T-helper 22 cell (primary cell): ENCODE data around the gene CHCHD3.
"Not testable (repeated sequence)": the region's sequence is repeated elsewhere in the genome, so short reads cannot be mapped to it uniquely, and the experiment has no call there.

Source experiments
- DNase-seq: peaks from one replicate; pipeline ENCODE4 v3.0.0-alpha.2; 2020; ENCODE audit warnings: low read depth

CHCHD3 gene

GRCh38 chr7:133044722-133045473 lies 37.0 kb downstream of the CHCHD3 start:
- no peak for DNase-seq

- DNase-seq: no peak
Observed at GRCh38 chr7:133040674-133041073, 41.2 kb downstream of the CHCHD3 start.

- DNase-seq: no peak
Observed at GRCh38 chr7:133040178-133040577, 41.7 kb downstream of the CHCHD3 start.

GRCh38 chr7:133039614-133040013 lies 42.3 kb downstream of the CHCHD3 start:
- no peak for DNase-seq

- no peak for DNase-seq
Observed at GRCh38 chr7:133036289-133036688, 45.6 kb downstream of the CHCHD3 start.

- DNase-seq: not testable (repeated sequence)
Observed at GRCh38 chr7:133035240-133035639, 46.6 kb downstream of the CHCHD3 start.

DNA sequence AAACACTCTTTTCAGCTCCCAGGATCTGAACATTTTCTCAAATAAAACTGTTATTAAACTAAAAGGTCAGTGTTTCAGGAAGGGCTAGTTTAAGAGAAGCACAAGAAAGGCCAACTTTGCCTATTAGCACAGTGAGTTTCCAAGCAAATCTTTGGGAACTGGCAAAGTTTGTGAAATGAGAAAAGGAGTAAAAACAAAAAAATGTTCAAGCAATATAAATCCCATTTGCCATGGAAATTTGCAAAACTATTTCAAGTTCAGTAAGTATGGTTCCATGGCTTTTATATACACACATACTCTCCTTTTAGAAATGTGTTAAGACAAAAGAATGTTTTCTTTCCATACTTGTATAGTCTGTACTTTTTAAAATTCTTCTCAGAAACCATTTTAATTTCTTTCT lies 51.5 kb downstream of the CHCHD3 start:
- no peak for DNase-seq

DNA sequence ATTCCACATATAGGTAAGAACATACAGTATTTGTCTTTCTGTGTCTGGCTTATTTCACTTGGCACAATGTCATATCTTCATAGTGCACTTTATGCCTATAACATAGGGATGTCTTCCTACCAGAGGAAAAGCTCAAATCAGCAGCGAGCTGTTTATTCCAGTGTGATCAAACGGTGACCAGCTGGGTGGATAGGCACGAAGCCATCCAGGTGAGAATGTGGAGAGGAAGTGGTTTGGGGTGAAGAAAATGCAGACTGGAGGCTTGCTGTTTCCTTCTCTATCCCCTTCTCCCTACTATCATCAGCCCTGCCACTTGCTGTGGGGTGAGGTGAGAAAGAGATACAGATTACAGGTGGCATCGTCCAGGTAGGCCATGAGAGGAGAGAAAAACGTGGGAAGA lies 52.4 kb downstream of the CHCHD3 start:
- no peak for DNase-seq

GRCh38 chr7:133027397-133027796 lies 54.5 kb downstream of the CHCHD3 start:
- DNase-seq: no peak

DNA sequence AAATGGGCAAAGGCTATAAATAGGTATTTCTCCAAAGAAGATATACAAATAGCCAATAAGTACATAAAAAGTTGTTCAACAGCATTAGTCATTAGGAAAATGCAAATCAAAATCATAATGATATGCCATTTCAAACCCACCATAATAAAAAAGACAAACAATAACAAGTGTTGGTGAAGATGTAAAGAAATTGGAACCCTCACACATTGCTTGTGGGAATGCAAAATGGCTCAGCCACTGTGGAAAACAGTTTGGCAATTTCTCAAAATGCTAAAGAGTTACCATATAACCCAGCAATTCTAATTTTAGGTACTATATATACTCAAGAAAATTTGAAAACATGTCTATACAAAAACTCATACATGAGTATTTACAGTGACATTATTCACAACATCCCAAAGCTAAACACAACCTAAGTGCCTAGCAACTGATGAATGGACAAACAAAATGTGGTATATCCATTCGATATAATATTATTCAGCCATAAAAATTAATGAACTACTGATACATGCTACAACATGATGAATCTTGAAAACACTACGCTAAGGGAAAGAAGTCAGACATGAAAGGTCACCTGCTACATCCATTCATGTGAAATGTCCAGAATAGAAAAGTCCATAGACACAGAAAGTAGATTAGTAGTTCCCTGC lies 55.6 kb downstream of the CHCHD3 start:
- no peak for DNase-seq

DNA sequence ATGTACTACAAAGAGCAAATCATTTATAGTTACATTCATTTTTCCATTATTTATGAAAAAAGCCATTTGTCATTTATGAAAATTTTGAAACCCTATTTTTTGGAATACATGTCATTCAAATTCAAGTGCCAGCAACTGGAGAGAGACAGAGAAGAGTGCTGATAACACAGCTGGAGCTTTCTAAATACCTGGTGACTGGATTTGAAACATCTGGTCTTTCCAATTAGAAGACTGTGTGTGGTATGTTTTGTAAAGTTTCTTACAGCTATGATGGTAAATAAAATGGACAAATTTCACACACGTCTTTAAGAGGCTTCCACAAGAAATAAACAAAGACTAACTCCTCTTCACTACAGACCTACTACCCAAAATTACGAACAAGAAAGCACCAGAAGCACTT lies 56.8 kb downstream of the CHCHD3 start:
- no peak for DNase-seq

GRCh38 chr7:133024596-133024995 lies 57.3 kb downstream of the CHCHD3 start:
- no peak for DNase-seq

- DNase-seq: no peak
Observed at GRCh38 chr7:133023370-133024071, 58.4 kb downstream of the CHCHD3 start.

- no peak for DNase-seq
Observed at GRCh38 chr7:133022661-133023060, 59.2 kb downstream of the CHCHD3 start.

- DNase-seq: no peak
Observed at GRCh38 chr7:133021196-133021595, 60.7 kb downstream of the CHCHD3 start.

- no peak for DNase-seq
Observed at GRCh38 chr7:133020496-133020895, 61.4 kb downstream of the CHCHD3 start.

- DNase-seq: no peak
Observed at GRCh38 chr7:133019590-133019989, 62.3 kb downstream of the CHCHD3 start.

DNA sequence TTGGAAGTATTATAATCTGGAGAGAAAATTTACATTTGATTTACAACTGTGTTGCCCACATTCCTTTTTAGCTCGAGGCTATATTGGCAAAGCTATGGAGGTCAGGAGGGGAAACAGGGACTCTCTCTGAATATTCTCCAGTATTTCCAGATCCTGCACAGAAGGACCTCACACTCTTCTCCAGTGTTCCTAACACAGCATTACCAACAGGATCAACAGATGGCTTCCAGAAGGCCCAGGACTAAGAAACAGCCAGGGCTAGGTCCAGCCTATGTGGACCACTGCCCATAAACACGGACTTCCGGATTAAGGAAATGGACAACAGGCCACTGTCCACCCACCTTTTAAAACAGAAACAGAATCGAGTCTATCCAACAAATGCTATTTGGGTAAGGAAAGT lies 65.3 kb downstream of the CHCHD3 start:
- DNase-seq: no peak

DNA sequence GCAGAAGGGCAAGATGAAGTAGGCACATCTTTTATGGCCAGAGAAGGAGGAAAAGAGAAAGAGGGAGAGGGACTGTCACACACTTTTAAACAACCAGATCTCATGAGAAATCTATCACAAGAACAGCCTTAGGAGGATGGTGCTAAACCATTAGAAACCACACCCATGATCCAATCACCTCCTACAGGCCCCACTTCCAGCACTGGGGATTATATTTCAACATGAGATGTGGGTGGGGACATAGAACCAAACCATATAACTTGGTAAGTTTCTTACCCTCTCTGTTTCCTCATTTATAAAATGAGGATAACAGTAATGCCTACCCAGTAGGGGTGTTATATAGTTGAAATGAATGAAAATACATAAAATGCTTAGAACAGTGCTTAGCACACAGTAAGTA lies 66.0 kb downstream of the CHCHD3 start:
- no peak for DNase-seq

DNA sequence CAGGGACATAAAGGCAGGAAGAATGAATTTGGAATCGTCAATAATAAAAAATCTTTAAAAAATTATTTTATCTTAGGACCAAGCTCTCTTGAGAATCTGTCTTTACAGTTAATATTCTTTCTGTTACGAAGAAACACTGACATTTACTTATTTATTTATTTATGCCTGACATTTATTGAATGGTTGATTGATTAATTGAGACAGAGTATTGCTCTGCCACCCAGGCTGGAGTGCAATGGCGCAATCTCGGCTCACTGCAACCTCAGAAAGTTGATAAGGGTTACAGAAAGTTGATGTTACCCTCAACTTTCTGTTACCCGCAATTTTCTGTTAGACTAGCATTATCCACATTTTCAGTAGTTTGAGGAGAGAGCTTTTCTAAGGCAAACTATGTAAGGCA lies 70.1 kb downstream of the CHCHD3 start:
- DNase-seq: no peak

DNA sequence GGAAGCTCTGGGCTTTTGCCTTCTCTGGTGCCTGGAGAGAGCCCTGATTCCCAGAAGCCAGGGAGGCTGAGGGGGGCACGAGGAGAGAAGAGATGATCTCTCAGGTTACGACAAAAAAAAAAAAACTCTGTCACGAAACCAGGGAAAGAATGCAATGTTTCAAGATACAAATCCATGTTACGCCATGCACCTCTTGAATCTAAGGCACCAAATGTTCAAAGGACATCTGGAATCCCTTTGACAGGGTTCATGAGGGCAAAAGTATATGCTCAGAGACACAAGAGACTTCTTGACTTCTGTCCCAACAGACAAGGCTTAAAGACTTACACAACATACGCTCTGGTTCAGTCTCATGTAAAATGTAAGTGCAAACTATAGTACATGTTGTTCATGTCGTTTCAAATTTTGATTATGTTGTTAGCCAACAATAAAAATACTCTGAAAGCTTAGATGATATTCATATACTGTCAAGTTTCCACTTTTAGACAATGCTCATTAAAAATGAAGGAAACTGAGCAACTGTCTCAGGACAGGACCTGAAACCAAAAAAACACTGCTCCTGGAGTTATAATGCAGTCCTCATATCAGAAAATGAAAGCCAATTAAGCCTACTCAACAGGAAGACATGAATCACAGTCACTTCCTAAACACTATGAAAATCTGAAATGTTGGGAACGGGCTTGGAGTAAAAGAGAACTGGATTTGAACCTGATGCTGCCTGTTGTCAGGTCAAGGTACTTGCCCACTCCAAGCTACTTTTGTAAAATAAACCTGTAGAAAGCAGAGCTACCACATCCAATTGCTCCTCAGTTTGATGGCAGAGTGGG lies 72.3 kb downstream of the CHCHD3 start:
- DNase-seq: no peak

GRCh38 chr7:133007961-133008360 lies 73.9 kb downstream of the CHCHD3 start:
- DNase-seq: no peak
